Activated T-helper 1 cell treated with Interleukin-2 at 50 U/mL for 16 hours (primary cell): ENCODE results near the gene EXOSC7.
"Not testable (repeated sequence)": the region's sequence is repeated elsewhere in the genome, so short reads cannot be mapped to it uniquely, and the experiment has no call there.

Source experiments
- DNase-seq: peaks from one replicate; pipeline ENCODE4 v3.0.0-alpha.2; 2020; ENCODE audit warnings: low read depth

EXOSC7 gene

GRCh38 chr3:45024542-45025255, 48.7 kb downstream of the EXOSC7 start:
- DNase-seq: no peak

DNA sequence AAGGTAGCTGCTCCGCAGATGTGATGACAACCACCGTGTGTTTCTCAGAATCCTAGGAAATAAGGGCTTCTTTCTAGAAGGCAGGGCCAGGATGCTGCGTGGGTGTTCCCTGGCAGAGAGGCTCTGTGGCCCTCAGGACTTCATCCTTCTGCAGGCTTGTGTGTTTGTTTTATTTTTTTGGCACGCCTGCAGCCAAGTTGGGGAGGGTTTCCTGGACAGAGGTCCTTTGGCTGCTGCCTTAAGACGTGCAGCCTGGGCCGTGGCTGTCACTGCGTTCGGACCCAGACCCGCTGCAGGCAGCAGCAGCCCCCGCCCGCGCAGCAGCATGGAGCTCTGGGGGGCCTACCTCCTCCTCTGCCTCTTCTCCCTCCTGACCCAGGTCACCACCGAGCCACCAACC, 50.0 kb downstream of the EXOSC7 start, which contains the start of gene CLEC3B:
Gene CLEC3B (plus strand): TSS at position 266 of the 400 bp plus-strand sequence. CDS start 60 bp downstream, at position 326.
- no peak for DNase-seq

DNA sequence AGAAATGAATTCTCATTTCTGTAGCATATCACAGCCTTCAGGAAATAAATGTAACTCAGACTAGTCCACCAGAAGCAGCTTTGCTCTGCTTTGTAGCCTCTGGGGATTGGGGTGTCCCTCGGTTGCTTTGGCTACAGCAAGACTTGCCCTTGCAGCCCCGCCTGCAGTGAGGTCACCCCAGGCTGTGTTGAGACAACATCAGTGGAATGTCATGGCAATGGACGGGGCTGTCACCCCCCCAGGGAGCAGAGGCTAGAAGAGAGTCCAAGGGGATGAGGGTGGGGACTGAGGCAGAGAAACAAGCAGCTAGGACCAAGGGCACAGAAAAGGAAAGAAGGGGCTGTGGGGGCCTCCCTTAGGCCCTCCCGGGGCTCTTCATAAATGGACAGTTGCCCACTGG, 50.9 kb downstream of the EXOSC7 start:
- DNase-seq: no peak

DNA sequence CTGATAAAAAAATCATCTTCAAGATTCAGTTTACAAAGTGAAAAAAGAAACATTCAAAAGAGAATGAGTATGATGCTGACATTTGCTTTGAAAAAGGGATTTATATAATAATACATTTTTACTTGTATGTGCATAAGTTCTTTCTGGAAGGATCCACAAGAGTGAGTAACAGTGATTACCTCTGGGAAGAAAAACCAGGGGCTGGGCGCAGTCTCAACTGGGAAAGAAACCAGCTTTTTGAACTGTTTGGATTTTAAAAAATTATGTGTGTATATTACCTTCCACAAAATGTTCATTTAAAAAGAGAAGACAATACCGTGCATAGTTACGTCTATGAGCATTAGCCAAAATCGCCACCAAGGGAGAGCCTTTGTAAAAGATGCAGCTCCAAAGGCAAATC, 51.4 kb downstream of the EXOSC7 start:
- no peak for DNase-seq

GRCh38 chr3:45029216-45029615, 53.2 kb downstream of the EXOSC7 start:
- no peak for DNase-seq

DNA sequence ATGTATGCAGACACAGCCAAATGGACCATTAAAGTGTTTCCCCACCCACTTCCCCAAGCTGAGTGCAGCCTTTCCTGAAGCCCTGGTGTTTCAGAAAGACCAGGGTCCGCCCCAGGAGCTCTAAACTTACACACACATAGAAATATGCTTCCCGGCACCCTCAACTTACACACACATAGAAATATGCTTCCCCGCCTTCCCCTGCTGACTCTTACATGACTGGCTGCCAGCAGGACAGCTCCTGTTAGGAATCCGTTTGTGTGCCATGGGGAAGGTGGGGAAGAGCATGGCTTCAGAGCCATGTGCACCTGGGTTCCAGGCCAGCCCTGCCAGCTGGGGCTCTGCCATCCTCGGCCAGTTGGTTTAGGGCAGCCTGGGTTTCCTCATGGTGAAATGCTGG, 53.6 kb downstream of the EXOSC7 start:
- DNase-seq: no peak

DNA sequence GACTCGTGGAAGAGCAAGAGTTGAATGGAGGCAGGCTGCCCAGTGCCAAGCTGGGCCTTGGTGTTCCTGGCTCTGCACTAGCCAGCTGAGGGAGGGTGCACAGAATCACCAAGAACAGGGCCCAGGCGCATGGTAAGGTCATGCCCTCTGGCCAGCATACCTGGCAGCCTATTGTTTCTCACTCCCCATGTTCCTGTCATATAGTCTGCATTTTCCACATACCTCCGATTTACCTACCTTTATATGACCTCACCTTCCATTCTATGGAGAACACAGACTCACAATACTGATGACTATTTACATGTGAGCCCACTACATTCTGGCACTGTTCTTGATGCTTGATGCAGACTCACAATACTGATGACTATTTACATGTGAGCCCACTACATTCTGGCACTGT, 55.5 kb downstream of the EXOSC7 start:
- no peak for DNase-seq

GRCh38 chr3:45032113-45032512, 56.1 kb downstream of the EXOSC7 start:
- no peak for DNase-seq

- DNase-seq: no peak
Measured at GRCh38 chr3:45033791-45034190, 57.7 kb downstream of the EXOSC7 start.

- DNase-seq: no peak
Measured at GRCh38 chr3:45034612-45035252, 58.7 kb downstream of the EXOSC7 start.

GRCh38 chr3:45035441-45036301, 59.6 kb downstream of the EXOSC7 start:
- DNase-seq: no peak

DNA sequence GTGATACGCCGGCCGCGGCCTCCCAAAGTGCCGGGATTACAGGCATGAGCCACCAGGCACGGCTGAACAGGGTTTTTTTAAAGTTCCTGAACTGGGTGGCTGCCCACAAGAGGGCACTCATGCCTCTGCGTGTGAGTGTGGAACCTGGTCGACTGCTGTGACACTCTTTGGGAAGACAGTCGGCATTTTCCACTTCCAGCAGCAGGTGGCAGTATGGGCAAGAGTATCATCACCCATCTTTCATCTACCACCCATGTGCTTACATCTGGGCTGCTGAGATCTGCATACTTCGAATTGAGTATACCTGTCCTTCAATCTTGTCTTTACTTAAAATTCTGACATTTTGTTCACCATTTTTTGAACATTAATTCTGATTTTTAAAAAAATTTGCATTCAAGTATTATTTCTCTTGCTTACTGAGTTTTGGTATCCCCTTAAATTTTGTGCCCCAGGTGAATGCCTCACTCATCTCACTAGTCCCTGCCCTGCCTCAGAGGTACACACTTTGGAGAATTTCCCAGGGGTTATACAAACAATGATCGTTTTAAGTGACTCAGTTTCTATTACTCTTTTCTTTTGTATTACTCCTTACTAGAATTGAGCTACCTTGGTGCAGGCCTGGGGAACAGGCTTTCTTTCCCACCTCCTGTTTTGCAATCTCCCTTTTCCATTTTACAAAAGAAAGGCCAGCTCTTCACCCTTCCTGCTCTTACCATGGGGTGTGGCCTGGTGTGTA, 61.8 kb downstream of the EXOSC7 start:
- peak; percentile 78 for DNase-seq

GRCh38 chr3:45041666-45042065, 65.6 kb downstream of the EXOSC7 start:
- DNase-seq: no peak

- DNase-seq: no peak
Measured at GRCh38 chr3:45042162-45042561, 66.1 kb downstream of the EXOSC7 start.

DNA sequence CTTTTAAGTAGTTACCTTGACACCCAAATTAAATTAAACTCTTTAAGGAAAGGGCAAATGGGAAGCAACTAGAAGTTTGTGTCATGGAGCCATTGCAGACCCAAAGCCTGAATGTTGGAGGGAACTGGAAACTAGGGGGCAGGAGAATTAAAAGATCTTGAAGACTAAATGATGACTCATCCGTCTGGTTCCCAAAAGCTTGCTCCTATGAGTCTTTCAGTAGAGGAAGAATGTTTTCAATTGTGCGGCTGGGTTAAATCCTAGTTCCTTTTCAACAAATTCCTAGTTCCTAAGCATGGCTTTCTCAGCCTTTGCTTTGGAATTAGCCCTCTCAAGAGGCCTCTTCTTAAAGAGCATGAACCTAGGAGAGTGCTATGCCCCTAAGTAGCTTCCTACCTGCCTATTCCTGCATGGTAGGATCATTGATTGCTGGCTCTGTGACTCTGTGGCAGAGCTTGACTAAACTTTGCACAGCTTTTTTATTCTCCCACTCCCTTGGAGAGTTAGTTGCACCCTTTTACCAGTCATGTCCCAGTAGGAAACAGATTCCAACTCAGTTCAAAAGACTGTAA, 67.8 kb downstream of the EXOSC7 start:
- DNase-seq: no peak

- DNase-seq: no peak
Measured at GRCh38 chr3:45048244-45048643, 72.2 kb downstream of the EXOSC7 start.

DNA sequence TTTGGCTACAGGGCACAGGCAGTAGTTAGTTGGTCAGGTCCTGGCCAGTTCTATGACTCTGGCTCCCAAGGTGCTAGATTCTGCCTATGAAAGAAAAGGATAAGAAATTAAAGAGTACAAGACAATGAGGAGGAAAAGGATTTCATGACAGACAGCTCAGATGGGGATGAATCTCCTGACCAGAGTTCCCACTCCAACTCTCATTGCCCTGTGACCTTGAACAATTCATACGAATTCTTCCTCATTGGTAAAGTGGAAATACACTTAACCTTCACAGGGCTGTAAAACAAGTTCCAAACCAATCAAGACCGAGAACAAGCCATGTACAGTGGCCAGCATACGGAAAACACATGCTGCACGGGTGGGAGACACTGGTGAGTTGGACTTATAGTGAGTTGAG, 73.8 kb downstream of the EXOSC7 start:
- no peak for DNase-seq

DNA sequence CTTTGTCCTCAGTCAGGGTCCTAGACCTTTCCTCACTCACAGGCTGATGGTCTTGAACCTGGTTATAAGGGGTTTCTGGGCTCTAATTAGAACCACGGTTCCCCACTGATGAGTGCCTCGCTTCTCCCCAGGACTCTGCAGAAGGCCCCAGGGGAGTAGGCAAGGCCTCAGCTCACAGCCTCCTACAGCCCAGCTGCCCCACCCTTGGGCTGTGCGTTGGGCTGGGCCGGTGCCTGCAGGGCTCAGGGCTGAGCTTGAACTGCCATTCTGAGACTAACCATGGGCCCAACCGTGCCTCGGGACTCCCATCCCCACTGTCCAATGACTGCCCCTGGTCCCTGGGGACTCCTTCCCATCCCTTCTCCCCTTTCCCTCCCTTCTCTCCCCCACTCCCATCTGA, 75.6 kb downstream of the EXOSC7 start:
- DNase-seq: no peak

GRCh38 chr3:45053805-45054195, 77.8 kb downstream of the EXOSC7 start:
- DNase-seq: not testable (repeated sequence)

DNA sequence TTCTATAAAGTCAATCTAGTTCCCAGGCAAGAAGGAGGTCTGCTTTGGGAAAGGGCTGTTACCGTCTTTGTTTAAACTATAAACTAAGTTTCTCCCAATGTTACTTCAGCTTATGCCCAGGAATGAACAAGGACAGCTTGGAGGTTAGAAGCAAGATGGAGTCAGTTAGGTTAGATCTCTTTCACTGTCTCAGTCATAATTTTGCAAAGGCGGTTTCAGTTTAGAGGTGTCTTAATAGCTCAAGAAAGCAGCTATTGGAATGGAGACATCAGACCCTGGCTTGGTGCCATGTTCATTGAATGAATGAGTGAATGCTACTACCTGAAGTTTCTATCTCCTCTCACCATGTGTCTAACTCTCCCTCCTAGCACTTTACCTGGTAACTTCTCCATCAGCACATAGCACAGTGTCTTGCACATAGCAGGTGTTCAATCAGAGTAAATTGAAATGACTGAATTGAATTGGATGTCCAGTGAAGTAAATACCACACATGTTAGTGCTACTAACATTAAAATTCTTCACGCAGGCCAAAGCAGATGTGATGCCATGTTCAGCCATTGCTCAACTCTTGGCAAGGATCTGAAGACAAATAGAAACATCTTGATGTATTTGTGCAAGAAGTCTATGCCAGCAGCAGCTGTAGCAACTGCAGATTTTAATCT, 78.3 kb downstream of the EXOSC7 start:
- no peak for DNase-seq

DNA sequence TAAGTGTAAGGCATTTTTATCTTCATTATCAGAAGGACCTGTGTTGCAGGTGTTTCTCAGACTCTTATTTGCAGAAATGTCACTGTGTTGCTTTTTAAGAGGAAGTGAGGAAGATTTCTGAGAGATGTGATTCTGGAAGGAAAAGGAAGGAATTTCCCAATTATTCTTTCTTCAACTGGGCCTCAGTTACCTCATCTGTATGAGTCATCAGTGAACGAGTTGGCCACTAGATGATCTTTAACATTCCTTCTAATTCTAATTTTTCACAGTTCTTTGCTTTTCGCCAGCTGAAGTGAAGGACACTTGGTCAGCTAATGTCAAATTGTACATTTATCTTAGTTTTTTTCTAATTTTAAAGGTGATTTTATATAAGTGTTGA, 79.0 kb downstream of the EXOSC7 start:
- DNase-seq: no peak
